Endothelial cell (in vitro differentiated cells): ENCODE results near the gene SLC12A9. TPM values are rescaled to one million over a fixed set of nuclear protein-coding genes. Genes with fewer than 3 reads are reported as not detected.

Experiments
- DNase-seq: peaks from one replicate; pipeline ENCODE4 v3.0.0; 2021; ENCODE audit warnings: low spot score
- H3K27ac Mint-ChIP-seq: one replicate; pipeline ENCODE4 v1.8.0; 2021; ENCODE audit warnings: mixed read lengths, inconsistent platforms; ENCODE audit not compliant: unreplicated experiment
- H3K27me3 Mint-ChIP-seq: one replicate; pipeline ENCODE4 v1.8.0; 2021; ENCODE audit warnings: mild to moderate bottlenecking, moderate library complexity, mixed read lengths, inconsistent platforms; ENCODE audit not compliant: unreplicated experiment
- H3K36me3 Mint-ChIP-seq: one replicate; pipeline ENCODE4 v1.8.0; 2021; ENCODE audit warnings: mild to moderate bottlenecking, low read depth, mixed read lengths, inconsistent platforms; ENCODE audit not compliant: unreplicated experiment
- H3K4me1 Mint-ChIP-seq: one replicate; pipeline ENCODE4 v1.8.0; 2021; ENCODE audit warnings: mild to moderate bottlenecking, mixed read lengths, inconsistent platforms; ENCODE audit not compliant: unreplicated experiment
- H3K4me3 Mint-ChIP-seq: one replicate; pipeline ENCODE4 v1.8.0; 2021; ENCODE audit warnings: mild to moderate bottlenecking, mixed read lengths, inconsistent platforms; ENCODE audit not compliant: unreplicated experiment
- H3K9me3 Mint-ChIP-seq: one replicate; pipeline ENCODE4 v1.8.0; 2021; ENCODE audit warnings: mixed read lengths, inconsistent platforms; ENCODE audit not compliant: unreplicated experiment
- CTCF ChIP-seq: fragments of 200-600 bp; sonication (generic); IDR thresholded peaks from one replicate; pipeline ENCODE4 v1.5.0; 2021; ENCODE audit warnings: antibody characterized with exemption; ENCODE audit not compliant: unreplicated experiment
- total RNA-seq: library from RNA; stranded (reverse); fragmentation: NEBNext Ultra II Directional; extraction: Animal tissue kit (Norgen Biotek cat#: 25700); gene quantifications from one replicate; pipeline ENCODE4 v1.2.1, GENCODE V29; 2021; ENCODE audit not compliant: unreplicated experiment

Gene SLC12A9
- total RNA-seq, 1 donor from 2014 or later, result 60.5 TPM

DNA sequence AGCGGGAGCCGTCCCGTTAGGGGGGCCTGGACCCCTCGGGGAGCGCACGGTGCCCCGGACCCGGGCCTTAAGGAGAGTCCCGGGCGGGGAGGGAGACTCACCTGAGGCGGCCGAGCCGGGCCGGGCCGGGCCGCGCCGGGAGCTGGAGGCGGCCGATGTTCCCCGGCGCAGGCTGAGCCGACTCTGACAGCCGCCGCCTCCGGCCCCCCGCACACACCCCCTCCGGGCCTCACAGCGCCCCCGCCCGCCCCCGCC lies 43.1 kb downstream of the SLC12A9 start, which contains the start of gene ACHE:
TSS of gene ACHE (minus strand) at position 188 of the 255 bp plus-strand sequence. CDS start 1,656 bp downstream, outside the sequence.
- no peak for DNase-seq
- Mint-ChIP-seq H3K4me1 (peaks cover 17% of the 10 kb centered on the region), H3K4me3 (peak within 1 kb of the TSS; percentile 85), H3K36me3 (peaks cover 4% of the 10 kb centered on the region), H3K27me3 (peaks cover 23% of the 10 kb centered on the region), H3K9me3 (no peaks in the 10 kb centered on the region), H3K27ac (peak within 1 kb of the TSS; percentile 26)
- no peak for TF ChIP-seq CTCF

DNA sequence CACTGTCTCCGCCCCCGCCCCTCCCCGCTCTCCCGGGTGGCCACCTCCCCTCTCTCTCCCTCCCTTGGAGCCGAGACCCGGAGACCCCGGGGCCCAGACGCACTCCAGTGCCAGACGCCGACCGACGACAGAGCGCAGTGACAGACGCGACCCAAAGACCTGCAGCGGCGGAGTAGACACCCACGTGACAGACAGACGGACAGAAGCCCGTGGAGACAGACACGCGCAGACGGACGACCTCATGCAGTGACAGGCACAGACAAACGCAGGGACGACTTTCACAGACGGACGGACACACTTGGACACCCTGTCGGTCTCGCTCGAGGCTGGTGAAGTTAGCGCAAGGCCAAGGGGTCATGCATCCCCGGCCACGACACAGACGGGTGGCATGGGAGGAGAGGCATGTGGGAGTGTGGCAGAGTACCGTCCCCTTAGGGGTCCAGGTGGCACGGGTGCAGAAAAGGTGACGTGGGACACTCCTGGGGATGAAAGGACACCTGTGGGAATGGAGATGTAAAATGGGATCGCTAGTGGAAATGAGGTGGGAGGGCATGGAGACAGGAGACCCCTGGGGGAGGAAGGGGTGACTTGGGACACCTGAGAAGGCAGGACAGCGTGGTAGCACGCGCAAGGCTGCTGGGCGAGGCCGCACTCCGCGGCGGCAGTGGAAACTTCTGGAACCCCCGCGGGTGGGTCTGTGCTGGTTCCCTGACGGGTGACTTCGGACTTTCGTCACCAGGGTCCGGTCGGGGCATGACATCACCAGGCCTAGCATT lies 43.6 kb downstream of the SLC12A9 start:
- Mint-ChIP-seq H3K4me1 (peaks cover 17% of the 10 kb centered on the region), H3K27me3 (peaks cover 23% of the 10 kb centered on the region), H3K36me3 (peaks cover 4% of the 10 kb centered on the region), H3K4me3 (peak overlapping the region; percentile 85), H3K9me3 (no peaks in the 10 kb centered on the region), H3K27ac (peak overlapping the region; percentile 26)
- TF ChIP-seq CTCF, result no peak
- no peak for DNase-seq

DNA sequence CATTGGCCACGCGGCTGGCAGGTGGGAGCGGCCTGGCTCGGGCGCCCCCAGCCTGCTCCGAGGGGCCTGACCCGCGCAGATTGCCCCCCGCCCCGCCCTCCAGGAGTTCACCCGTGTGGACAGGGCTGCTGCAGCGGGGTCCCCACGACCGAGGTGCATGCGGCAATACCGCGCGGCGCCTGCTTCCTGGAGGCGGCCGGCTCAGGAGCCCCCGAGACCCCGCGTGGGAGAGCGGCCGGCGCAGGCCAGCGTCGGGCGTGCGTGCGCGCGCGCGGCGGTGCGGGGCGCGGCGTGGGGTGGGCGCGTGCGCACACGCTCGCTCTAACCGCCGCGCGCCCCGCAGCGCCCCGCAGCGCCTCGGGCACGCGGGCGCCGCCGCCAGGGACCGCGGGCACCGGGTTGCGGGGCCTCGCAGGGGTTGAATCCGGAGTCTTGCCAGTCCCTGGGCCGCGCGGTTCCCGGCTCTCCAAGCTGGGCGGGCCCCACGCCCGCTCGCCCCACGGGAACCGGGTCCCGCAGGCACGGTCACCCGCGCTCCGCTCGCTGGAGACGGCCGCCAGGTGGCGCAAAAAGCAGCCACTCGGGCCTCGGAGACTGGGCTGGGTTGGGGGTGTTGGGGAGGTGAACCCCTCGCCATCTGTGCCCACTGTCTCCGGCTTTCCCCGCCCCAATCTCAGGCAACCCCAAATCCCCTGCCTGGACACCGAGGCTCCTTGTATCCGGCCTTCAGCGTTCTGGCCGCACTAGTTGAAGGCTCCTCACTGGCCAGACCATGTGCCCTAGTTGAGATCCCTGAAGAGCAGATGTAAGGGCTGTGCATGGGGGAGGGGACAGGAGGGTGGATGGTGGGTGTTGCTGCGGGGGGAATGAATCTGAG lies 44.5 kb downstream of the SLC12A9 start:
- peaks cover 17% of the 10 kb centered on the region for H3K27me3 Mint-ChIP-seq
- DNase-seq, result peak; percentile 66

DNA sequence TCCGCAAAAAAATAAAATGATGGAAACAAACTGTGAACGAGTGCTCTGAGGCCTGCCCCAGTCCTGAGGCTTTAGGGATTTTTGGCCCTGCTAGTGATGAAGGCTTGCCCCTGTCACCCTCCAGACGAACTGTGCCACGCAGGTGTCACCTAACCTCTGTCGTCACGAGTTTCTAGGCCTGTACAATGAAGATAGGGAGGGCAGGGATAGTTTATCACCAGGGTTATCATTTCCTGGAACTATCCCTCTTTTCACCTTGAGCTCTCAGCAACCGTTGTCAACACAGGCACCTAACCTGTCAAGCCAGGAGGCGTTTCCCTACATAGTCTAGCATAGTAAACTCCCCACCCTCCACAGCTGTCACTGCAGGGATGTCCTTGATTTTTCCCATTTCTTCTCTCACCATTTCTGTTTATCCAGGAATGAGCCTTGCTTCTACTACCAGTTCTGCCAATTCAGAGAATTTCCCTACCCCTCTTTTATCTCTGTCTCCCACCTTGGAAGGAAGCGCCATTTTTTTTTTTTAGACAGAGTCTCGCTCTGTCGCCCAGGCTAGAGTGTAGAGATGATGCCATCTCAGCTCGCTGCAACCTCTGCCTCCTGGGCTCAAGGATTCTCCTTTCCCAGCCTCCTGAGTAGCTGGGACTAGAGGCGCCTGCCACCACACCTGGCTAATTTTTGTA lies 45.4 kb downstream of the SLC12A9 start:
- peaks cover 6% of the 10 kb centered on the region for H3K4me1 Mint-ChIP-seq
- no peaks in the 10 kb centered on the region for H3K9me3 Mint-ChIP-seq
- no peak for TF ChIP-seq CTCF
- H3K27me3 Mint-ChIP-seq, result peaks cover 13% of the 10 kb centered on the region
- H3K27ac Mint-ChIP-seq, result peak overlapping the region; percentile 42
- peak overlapping the region; percentile 56 for H3K4me3 Mint-ChIP-seq
- DNase-seq, result no peak
- H3K36me3 Mint-ChIP-seq, result peaks cover 4% of the 10 kb centered on the region

More for the DNA sequence above, 44.5 kb downstream of the SLC12A9 start:
- Mint-ChIP-seq H3K4me3 (no peak overlapping the region), H3K9me3 (no peaks in the 10 kb centered on the region), H3K36me3 (peaks cover 4% of the 10 kb centered on the region), H3K27ac (no peak overlapping the region), H3K4me1 (peaks cover 11% of the 10 kb centered on the region)
- peak; percentile 77 for TF ChIP-seq CTCF
